HCT116 (cell line): ENCODE data around the gene TSKU. TPM values are rescaled to one million over a fixed set of nuclear protein-coding genes. Genes with fewer than 3 reads are reported as not detected.

Experiments
- total RNA-seq: library from RNA; stranded (reverse); gene quantifications from one replicate; pipeline ENCODE4 v1.2.1, GENCODE V29; 2021; ENCODE audit not compliant: unreplicated experiment

TSKU gene
- total RNA-seq, 1 experiment from 2014 or later: 21.9 TPM

Other genes with a start within 250 kb of the TSKU start
- gene LRRC32, start 112.6 kb upstream of the TSKU start, total RNA-seq: 0.54 TPM
- gene ACER3, start 77.6 kb downstream of the TSKU start, total RNA-seq: 19.1 TPM